ENCODE data around the gene GRM7. TPM values are rescaled to one million over a fixed set of nuclear protein-coding genes. Genes with fewer than 3 reads are reported as not detected.

The GRM7 gene
- total RNA-seq, 1 donor from 2014 or later = 0.80 TPM

GRCh38 chr3:7357101-7357500, 496.2 kb downstream of the GRM7 start:
- H3K4me3 ChIP-seq = no peak overlapping the region
- no peak overlapping the region for H3K9ac ChIP-seq
- DNase-seq (ENCODE audit: low spot score) = no peak
- no peak overlapping the region for H3K27ac ChIP-seq
- Mint-ChIP-seq H3K9me3 (no peaks in the 10 kb centered on the region), H3K27me3 (ENCODE audit: insufficient read depth, low read depth) (peaks cover 2% of the 10 kb centered on the region), H3K4me3 (no peak overlapping the region), H3K4me1 (no peaks in the 10 kb centered on the region), H3K27ac (no peak overlapping the region), H3K36me3 (no peaks in the 10 kb centered on the region)
- H3K9me3 ChIP-seq (ENCODE audit: low read depth) = no peaks in the 10 kb centered on the region
- no peaks in the 10 kb centered on the region for H3K79me2 ChIP-seq (ENCODE audit: low read depth)
- H4K20me1 ChIP-seq (ENCODE audit: low read depth) = no peaks in the 10 kb centered on the region
- H3K4me2 ChIP-seq = no peak overlapping the region
- no peaks in the 10 kb centered on the region for H3K4me1 ChIP-seq
- no peaks in the 10 kb centered on the region for H3K27me3 ChIP-seq
- H3F3A ChIP-seq (ENCODE audit: low read depth) = no peaks in the 10 kb centered on the region
- H3K36me3 ChIP-seq = no peaks in the 10 kb centered on the region
- no peak for TF ChIP-seq EZH2 (IDR thresholded peaks at IDR 0.05)
- TF ChIP-seq EZH2phosphoT487 (IDR thresholded peaks at IDR 0.05) = no peak
- no peak for TF ChIP-seq CTCF (IDR thresholded peaks at IDR 0.05)
- no peak overlapping the region for H2AFZ ChIP-seq (replicated peaks)

- Mint-ChIP-seq H3K27ac (no peak overlapping the region), H3K36me3 (no peaks in the 10 kb centered on the region), H3K27me3 (ENCODE audit: insufficient read depth, low read depth) (no peaks in the 10 kb centered on the region), H3K4me1 (peaks cover 7% of the 10 kb centered on the region), H3K9me3 (no peaks in the 10 kb centered on the region), H3K4me3 (no peak overlapping the region)
- H3K9ac ChIP-seq = no peak overlapping the region
- H3K4me1 ChIP-seq = no peaks in the 10 kb centered on the region
- H3K9me3 ChIP-seq (ENCODE audit: low read depth) = no peaks in the 10 kb centered on the region
- no peaks in the 10 kb centered on the region for H3K27me3 ChIP-seq
- H3K79me2 ChIP-seq (ENCODE audit: low read depth) = no peaks in the 10 kb centered on the region
- H3K27ac ChIP-seq = no peak overlapping the region
- H3K36me3 ChIP-seq = no peaks in the 10 kb centered on the region
- H2AFZ ChIP-seq (replicated peaks) = no peak overlapping the region
- no peak for TF ChIP-seq EZH2 (IDR thresholded peaks at IDR 0.05)
- no peak for TF ChIP-seq CTCF (IDR thresholded peaks at IDR 0.05)
- no peak for TF ChIP-seq EZH2phosphoT487 (IDR thresholded peaks at IDR 0.05)
- H4K20me1 ChIP-seq (ENCODE audit: low read depth) = no peaks in the 10 kb centered on the region
- no peak overlapping the region for H3K4me2 ChIP-seq
- no peak for DNase-seq (ENCODE audit: low spot score)
- no peak overlapping the region for H3K4me3 ChIP-seq
- no peaks in the 10 kb centered on the region for H3F3A ChIP-seq (ENCODE audit: low read depth)
Observed at GRCh38 chr3:7367968-7368367, 507.1 kb downstream of the GRM7 start.

GRCh38 chr3:7368597-7368996, 507.7 kb downstream of the GRM7 start:
- H3K79me2 ChIP-seq (ENCODE audit: low read depth) = no peaks in the 10 kb centered on the region
- Mint-ChIP-seq H3K27me3 (ENCODE audit: insufficient read depth, low read depth) (no peaks in the 10 kb centered on the region), H3K4me1 (peaks cover 7% of the 10 kb centered on the region), H3K27ac (no peak overlapping the region), H3K9me3 (no peaks in the 10 kb centered on the region), H3K4me3 (no peak overlapping the region), H3K36me3 (no peaks in the 10 kb centered on the region)
- H3K27me3 ChIP-seq = no peaks in the 10 kb centered on the region
- H3K4me1 ChIP-seq = no peaks in the 10 kb centered on the region
- TF ChIP-seq EZH2 (IDR thresholded peaks at IDR 0.05) = no peak
- TF ChIP-seq EZH2phosphoT487 (IDR thresholded peaks at IDR 0.05) = no peak
- no peak for TF ChIP-seq CTCF (IDR thresholded peaks at IDR 0.05)
- H3K4me2 ChIP-seq = no peak overlapping the region
- no peak overlapping the region for H3K9ac ChIP-seq
- no peaks in the 10 kb centered on the region for H3F3A ChIP-seq (ENCODE audit: low read depth)
- H4K20me1 ChIP-seq (ENCODE audit: low read depth) = no peaks in the 10 kb centered on the region
- H3K36me3 ChIP-seq = no peaks in the 10 kb centered on the region
- H2AFZ ChIP-seq (replicated peaks) = no peak overlapping the region
- DNase-seq (ENCODE audit: low spot score) = no peak
- no peak overlapping the region for H3K27ac ChIP-seq
- H3K4me3 ChIP-seq = no peak overlapping the region
- no peaks in the 10 kb centered on the region for H3K9me3 ChIP-seq (ENCODE audit: low read depth)

Data from neural progenitor cell (in vitro differentiated cells).